ENCODE data around the gene ZNF234. TPM values are rescaled to one million over a fixed set of nuclear protein-coding genes. Genes with fewer than 3 reads are reported as not detected.
"Not testable (repeated sequence)": the region's sequence is repeated elsewhere in the genome, so short reads cannot be mapped to it uniquely, and the experiment has no call there.

ZNF234 gene
- total RNA-seq, 6 experiments from 2014 or later: 2.4 to 5.6 (median 3.5) TPM

DNA sequence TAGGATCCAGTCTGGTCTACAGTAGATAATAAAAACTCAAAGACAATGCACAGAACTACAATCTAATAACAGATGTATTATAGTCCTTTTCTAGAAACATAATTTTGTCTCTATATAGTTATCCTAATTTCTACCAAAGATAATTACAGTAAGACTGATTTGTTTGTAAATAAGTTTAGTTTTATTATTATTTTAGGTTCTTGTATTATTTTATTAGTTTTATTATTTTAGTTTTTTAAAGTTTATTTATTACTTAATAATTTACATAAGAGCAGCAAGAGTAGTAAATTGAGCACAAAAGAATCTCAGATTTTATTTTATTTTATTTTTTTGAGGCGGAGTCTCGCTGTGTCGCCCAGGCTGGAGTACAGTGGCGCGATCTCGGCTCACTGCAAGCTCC is 48.7 kb downstream of the ZNF234 start:
- peaks cover 0 to 11% (median 0%) of the 10 kb centered on the region in 4 donors for H3K9me3 ChIP-seq
- intact Hi-C loops (cut with DNase I): no loop called here
- no peak overlapping the region for H3K4me3 ChIP-seq
- H3K27ac ChIP-seq: no peak overlapping the region
- H3K27me3 ChIP-seq: no peaks in the 10 kb centered on the region
- TF ChIP-seq, protein P1, sequence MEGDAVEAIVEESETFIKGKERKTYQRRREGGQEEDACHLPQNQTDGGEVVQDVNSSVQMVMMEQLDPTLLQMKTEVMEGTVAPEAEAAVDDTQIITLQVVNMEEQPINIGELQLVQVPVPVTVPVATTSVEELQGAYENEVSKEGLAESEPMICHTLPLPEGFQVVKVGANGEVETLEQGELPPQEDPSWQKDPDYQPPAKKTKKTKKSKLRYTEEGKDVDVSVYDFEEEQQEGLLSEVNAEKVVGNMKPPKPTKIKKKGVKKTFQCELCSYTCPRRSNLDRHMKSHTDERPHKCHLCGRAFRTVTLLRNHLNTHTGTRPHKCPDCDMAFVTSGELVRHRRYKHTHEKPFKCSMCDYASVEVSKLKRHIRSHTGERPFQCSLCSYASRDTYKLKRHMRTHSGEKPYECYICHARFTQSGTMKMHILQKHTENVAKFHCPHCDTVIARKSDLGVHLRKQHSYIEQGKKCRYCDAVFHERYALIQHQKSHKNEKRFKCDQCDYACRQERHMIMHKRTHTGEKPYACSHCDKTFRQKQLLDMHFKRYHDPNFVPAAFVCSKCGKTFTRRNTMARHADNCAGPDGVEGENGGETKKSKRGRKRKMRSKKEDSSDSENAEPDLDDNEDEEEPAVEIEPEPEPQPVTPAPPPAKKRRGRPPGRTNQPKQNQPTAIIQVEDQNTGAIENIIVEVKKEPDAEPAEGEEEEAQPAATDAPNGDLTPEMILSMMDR (IDR thresholded peaks at IDR 0.05): no peak
- no peak for TF ChIP-seq POLR2A (IDR thresholded peaks at IDR 0.05)
- ATAC-seq: no peak
- DNase-seq: no peak
- H3K4me1 ChIP-seq: no peaks in the 10 kb centered on the region
- no peaks in the 10 kb centered on the region for H3K36me3 ChIP-seq
- WGBS (ENCODE audit: insufficient coverage, low coverage, low lambda C conversion rate, missing lambda C conversion rate): 80% methylated on average over 1 of the region's 6 CpGs

DNA sequence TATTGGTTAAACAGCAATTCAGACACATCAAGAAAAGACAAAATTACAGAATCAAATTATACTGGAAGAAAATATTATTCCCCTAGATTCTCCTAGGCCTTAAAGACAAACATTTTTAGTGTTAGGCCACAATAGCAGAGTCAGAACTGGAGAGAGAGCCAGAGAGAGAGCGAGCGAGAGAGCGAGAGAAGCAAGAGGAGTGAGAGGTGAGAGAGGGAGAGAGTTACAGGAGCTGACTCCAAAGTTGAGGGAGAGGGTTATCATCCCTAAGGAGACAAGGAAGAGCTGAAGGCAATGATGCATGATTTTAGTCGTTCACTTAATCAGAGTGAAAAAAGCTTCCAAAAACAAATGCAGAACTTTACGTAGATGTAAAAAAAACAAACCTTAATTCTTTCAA is 50.8 kb downstream of the ZNF234 start:
- no peak for TF ChIP-seq POLR2A (IDR thresholded peaks at IDR 0.05)
- TF ChIP-seq, protein P1 (IDR thresholded peaks at IDR 0.05): no peak
- H3K27me3 ChIP-seq: no peaks in the 10 kb centered on the region
- H3K4me3 ChIP-seq: no peak overlapping the region
- ATAC-seq (no peak), DNase-seq (no peak)
- no peaks in the 10 kb centered on the region for H3K36me3 ChIP-seq
- WGBS (ENCODE audit: insufficient coverage, low coverage, low lambda C conversion rate, missing lambda C conversion rate): 69% methylated on average over 5 of the region's 5 CpGs
- H3K9me3 ChIP-seq: peaks cover 0 to 6% (median 3%) of the 10 kb centered on the region in 4 donors
- intact Hi-C loops (cut with DNase I): no loop called here
- H3K27ac ChIP-seq: no peak overlapping the region
- H3K4me1 ChIP-seq: no peaks in the 10 kb centered on the region

DNA sequence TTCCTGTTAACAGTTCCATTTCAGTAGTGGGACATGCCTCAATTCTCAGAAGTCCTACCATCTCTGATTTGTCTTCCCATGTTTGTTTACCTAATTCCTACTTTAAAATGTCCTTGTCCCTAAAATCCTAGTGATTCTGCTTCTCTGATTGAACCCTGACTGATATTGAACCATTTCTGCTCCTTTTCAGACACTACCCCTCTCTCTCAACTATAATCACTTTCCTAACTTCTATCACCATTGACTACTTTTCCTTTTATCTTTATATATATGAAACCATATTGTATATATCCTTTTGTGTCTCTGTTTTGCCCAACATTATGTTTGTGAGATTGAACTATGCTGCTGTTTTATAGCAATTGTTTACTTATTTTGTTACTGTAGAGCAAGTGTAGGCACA is 55.4 kb downstream of the ZNF234 start:
- intact Hi-C loops (cut with DNase I): no loop called here
- no peaks in the 10 kb centered on the region for H3K36me3 ChIP-seq
- ATAC-seq (no peak), DNase-seq (no peak)
- H3K4me1 ChIP-seq: no peaks in the 10 kb centered on the region
- no peak overlapping the region for H3K27ac ChIP-seq
- H3K4me3 ChIP-seq: no peak overlapping the region
- no peaks in the 10 kb centered on the region for H3K27me3 ChIP-seq
- H3K9me3 ChIP-seq: peaks cover 0 to 6% (median 3%) of the 10 kb centered on the region in 4 donors
- TF ChIP-seq, protein P1 (IDR thresholded peaks at IDR 0.05): no peak
- no peak for TF ChIP-seq POLR2A (IDR thresholded peaks at IDR 0.05)

DNA sequence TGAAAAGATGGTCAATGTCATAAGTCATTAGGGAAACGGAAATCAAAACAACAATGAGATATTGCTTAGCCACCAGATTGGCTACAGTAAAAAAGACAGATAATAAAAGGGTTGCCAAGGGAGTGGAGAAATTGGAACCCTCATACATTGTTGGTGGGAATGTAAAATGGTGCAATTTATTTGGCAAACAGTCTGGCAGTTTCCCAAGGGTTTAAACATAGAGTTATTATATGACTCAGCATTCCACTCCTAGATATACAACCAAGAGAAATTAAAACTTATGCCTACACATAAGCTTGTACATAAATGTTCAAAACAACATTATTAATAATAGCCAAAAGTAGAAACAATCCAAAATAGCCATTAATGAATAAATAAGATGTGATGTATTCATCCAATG is 61.1 kb downstream of the ZNF234 start:
- no peaks in the 10 kb centered on the region for H3K27me3 ChIP-seq
- no peak overlapping the region for H3K27ac ChIP-seq
- intact Hi-C loops (cut with DNase I): no loop called here
- no peaks in the 10 kb centered on the region for H3K9me3 ChIP-seq
- ATAC-seq (no peak), DNase-seq (no peak)
- H3K4me1 ChIP-seq: no peaks in the 10 kb centered on the region
- WGBS (ENCODE audit: insufficient coverage, low coverage, low lambda C conversion rate, missing lambda C conversion rate): 80% methylated on average over 1 of the region's 1 CpG
- H3K36me3 ChIP-seq: no peaks in the 10 kb centered on the region
- no peak overlapping the region for H3K4me3 ChIP-seq
- TF ChIP-seq, protein P1 (IDR thresholded peaks at IDR 0.05): no peak
- TF ChIP-seq POLR2A (IDR thresholded peaks at IDR 0.05): no peak

DNA sequence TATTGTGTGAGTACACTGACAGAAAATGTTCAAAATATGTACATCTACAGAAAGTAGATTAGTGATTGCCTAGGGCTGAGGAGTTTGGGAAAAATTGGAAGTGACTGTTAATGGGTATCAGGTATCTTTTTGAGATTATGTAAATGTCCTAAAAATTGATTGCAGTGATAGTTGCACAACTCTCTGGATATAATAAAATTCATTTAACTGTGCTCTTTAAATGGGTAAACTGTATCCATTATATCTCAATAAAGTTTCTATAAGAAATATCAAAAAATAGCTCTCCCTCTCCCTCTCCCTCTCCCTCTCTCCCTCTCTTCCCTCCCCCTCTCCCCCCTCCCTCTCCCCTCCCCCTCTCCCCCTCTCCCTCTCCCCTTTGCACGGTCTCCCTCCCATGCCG is 61.6 kb downstream of the ZNF234 start:
- H3K36me3 ChIP-seq: no peaks in the 10 kb centered on the region
- no peak overlapping the region for H3K27ac ChIP-seq
- H3K9me3 ChIP-seq: no peaks in the 10 kb centered on the region
- 72% methylated on average over 2 of the region's 2 CpGs for WGBS (ENCODE audit: insufficient coverage, low coverage, low lambda C conversion rate, missing lambda C conversion rate)
- no peaks in the 10 kb centered on the region for H3K27me3 ChIP-seq
- H3K4me3 ChIP-seq: no peak overlapping the region
- intact Hi-C loops (cut with DNase I): no loop called here
- DNase-seq: no peak
- no peaks in the 10 kb centered on the region for H3K4me1 ChIP-seq
- TF ChIP-seq POLR2A (IDR thresholded peaks at IDR 0.05): no peak
- TF ChIP-seq, protein P1 (IDR thresholded peaks at IDR 0.05): no peak
- ATAC-seq: no peak

DNA sequence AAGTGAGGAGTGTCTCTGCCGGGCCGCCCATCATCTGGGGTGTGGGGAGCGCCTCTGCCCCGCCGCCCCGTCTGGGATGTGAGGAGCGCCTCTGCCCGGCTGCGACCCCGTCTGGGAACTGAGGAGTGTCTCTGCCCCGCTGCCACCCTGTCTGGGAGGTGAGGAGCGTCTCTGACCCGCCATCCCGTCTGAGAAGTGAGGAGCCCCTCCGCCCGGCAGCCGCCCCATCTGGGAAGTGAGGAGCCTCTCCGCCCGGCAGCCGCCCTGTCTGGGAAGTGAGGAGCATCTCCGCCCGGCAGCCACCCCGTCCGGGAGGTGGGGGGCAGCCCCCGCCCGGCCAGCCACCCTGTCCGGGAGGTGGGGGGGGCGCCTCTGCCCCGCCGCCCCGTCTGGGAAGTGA is 62.5 kb downstream of the ZNF234 start:
- H3K9me3 ChIP-seq; intact Hi-C loops (cut with DNase I); H3K27ac ChIP-seq; H3K4me1 ChIP-seq; H3K36me3 ChIP-seq; H3K27me3 ChIP-seq; DNase-seq; ATAC-seq; H3K4me3 ChIP-seq: not testable (repeated sequence)
- WGBS (ENCODE audit: insufficient coverage, low coverage, low lambda C conversion rate, missing lambda C conversion rate): 100% methylated on average over 3 of the region's 31 CpGs

Data from right lobe of liver (tissue), 6 donors.